Activated CD4-positive, CD25-positive, alpha-beta regulatory T cell treated with anti-CD3 and anti-CD28 coated beads, Interleukin-2, amount 50 U/mL, for 72 hours (primary cell): ENCODE data around the gene C1orf232.

Experiments used
- DNase-seq: peaks from one replicate; pipeline ENCODE4 v3.0.0; 2021

The C1orf232 gene

DNA sequence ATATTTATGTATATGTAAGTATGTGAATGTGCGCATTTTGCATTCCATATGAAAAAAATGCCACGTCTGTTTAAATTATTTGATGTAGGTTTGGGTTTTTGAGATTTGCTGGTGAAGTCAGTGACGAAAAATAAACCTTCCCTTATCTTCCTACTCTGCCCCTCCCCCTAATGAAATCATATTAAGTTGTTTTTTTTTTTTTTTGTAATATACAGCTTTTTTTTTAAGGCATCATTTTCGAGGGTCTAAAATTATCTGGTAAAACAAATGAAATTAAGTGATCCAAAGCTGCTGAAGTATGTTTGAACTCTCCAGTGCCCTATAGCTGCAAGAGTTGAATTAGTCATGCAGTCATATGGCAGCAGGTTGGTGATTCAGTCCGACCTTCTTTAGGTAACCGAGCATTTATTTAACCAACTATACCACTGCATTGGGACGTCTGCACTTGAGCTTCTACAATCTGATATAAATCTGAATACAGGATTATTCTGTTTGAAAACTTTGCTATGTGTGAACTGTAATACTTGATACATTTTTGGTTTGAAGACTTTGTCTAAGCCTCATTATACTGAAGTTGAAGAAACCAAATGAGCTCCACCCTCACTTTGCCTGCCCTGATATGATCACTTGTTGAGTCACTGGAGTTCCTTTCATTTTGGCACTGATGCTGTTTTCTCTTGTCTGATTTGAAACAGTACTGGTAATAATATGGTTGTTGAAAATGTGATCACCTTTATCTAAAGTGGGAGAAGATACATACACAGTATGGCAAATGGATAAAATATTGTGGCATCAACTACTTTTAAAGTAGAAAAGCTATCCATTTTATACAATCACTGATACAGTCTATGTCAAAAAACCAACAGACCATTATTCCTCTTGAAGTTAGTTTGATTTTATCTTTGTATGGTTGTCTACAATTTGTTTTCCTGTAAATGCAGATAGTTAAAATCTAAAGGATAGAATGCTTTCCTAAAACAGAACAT lies 45.5 kb downstream of the C1orf232 start:
- no peak for DNase-seq

DNA sequence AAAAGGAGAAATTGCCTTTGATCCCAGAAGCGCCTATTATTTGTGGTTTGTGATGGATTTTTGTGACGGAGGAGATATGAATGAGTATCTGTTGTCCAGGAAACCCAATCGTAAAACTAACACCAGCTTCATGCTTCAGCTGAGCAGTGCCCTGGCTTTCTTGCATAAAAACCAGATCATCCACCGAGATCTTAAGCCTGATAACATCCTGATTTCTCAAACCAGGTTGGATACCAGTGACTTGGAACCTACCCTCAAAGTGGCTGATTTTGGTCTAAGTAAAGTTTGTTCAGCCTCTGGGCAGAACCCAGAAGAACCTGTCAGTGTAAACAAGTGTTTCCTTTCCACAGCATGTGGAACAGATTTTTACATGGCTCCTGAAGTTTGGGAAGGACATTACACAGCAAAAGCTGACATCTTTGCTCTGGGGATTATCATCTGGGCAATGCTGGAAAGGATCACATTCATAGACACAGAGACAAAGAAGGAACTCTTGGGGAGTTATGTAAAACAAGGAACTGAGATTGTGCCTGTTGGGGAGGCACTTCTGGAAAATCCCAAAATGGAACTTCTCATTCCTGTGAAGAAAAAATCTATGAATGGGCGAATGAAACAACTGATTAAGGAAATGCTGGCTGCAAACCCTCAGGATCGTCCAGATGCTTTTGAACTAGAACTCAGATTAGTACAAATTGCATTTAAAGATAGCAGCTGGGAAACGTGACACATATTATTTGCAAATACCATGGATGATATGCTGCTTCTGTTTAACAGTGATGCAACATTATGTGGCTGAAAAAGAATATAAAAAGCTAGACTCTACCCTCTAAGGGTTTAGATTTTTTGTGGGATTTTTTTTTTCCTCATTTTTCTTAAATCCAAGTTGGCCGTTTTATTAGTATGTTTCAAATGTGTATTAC lies 46.6 kb downstream of the C1orf232 start:
- DNase-seq, result no peak

GRCh38 chr1:26119892-26120608 lies 48.7 kb downstream of the C1orf232 start:
- DNase-seq, result no peak

DNA sequence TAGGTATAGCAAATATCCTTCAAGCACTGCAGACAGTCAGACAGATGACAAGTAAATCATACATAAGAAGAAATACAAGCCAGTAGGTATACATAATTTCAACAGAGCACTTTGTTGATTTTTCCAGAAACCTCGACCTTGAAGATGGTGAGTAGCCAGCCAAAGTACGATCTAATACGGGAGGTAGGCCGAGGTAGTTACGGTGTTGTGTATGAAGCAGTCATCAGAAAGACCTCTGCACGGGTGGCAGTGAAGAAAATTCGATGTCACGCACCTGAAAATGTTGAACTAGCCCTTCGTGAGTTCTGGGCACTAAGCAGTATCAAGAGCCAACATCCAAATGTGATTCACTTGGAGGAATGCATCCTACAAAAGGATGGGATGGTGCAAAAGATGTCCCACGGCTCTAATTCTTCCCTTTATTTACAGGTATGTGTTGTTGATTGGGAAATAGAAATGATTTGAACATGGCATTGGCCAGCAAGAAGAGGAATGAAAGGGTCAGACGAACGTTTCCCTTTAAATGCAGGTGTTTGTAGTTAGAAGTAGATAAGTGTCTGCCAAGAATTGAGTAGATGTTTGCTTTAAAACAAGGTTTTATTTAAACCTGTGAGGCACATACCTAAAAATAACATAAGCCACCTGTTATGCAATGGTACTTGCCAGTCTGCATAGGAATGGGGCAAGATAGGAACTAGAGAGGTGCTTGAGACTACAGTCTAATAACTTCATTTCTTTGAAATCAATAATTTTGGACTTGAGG lies 54.4 kb downstream of the C1orf232 start:
- no peak for DNase-seq
